Activated CD4-positive, alpha-beta T cell treated with anti-CD3 and anti-CD28 coated beads, Interleukin-2, amount 10 ng/mL, durations not matched to agents 7 days and 5 days (primary cell): ENCODE results near the gene EXOC4. TPM values are rescaled to one million over a fixed set of nuclear protein-coding genes. Genes with fewer than 3 reads are reported as not detected.

Source experiments
- CTCF ChIA-PET: fragments of 350-600 bp; sonication (Branson Sonifier 250); formaldehyde crosslinking; loops from one replicate; lab custom pipeline; 2021; ENCODE audit warnings: antibody characterized with exemption; lab: Charles Lee
- POLR2A ChIA-PET: fragments of 350-600 bp; sonication (Branson Sonifier 250); formaldehyde crosslinking; loops from one replicate; lab custom pipeline; 2021; ENCODE audit warnings: antibody characterized with exemption; lab: Charles Lee
- DNase-seq: peaks from one replicate; pipeline ENCODE4 v3.0.0-alpha.2; 2020
- H3K27ac Mint-ChIP-seq: one replicate; pipeline ENCODE4 v1.8.0; 2021; ENCODE audit warnings: mild to moderate bottlenecking, moderate library complexity, mixed read lengths
- H3K27me3 Mint-ChIP-seq: one replicate; pipeline ENCODE4 v1.8.0; 2021; ENCODE audit warnings: mixed read lengths
- H3K36me3 Mint-ChIP-seq: one replicate; pipeline ENCODE4 v1.8.0; 2021; ENCODE audit warnings: low read depth, mixed read lengths
- H3K4me1 Mint-ChIP-seq: one replicate; pipeline ENCODE4 v1.8.0; 2021; ENCODE audit warnings: mixed read lengths
- H3K4me3 Mint-ChIP-seq: one replicate; pipeline ENCODE4 v1.8.0; 2021; ENCODE audit warnings: mild to moderate bottlenecking, moderate library complexity, mixed read lengths
- H3K9me3 Mint-ChIP-seq: one replicate; pipeline ENCODE4 v1.8.0; 2021; ENCODE audit warnings: mixed read lengths
- total RNA-seq, 2 experiments: library from RNA; stranded (reverse); gene quantifications; one replicate each; pipeline ENCODE4 v1.2.3, GENCODE V29; 2021

EXOC4 gene
- total RNA-seq, 2 experiments from 2014 or later: 76.7 to 84.6 TPM

DNA sequence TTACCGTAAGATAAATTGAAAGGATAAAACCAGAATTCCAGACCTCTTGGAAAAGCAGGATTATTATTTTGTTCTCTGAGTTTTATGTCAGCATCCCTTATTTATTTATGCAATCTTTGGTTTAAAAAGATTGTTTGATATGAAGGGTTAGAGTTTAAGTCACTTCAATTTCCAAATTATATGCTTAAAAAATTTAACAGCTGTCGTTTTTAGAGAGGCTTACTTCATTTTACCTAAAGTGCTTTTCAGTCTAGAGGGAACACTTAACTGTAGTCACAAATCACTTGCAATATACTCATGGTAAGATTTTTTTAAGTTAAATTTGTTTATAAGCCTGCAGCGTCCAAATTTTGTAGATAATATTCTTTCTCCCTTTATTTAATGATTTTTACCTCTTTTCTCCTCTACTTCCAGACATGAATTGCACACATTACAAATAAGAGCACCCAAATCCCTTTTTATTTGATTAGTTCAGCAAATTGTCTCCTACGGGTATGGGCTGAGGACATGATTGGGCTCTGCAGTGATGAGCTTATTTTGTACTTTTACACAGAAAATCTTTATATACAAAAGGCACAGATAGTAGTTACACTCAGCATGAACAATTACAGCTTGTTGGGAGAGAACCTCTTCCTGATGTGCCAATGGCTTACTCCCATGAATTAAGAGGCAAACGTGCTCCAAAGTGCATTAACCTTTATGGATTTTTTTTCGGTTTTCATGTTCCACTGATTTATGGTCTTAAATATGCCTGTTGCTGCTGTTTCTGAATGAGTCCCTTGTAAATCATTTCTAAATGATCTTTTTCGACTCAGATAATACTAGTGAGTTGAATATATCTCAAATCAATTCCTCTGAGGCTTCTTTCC, 555.0 kb downstream of the EXOC4 start:
- no peaks in the 10 kb centered on the region for H3K9me3 Mint-ChIP-seq
- CTCF ChIA-PET: interaction anchor here (0.6 kb wide), 1 partner anchor 65 kb away, joined by 4 read pairs; no protein-coding TSS in a partner anchor
- H3K36me3 Mint-ChIP-seq: no peaks in the 10 kb centered on the region

GRCh38 chr7:133808493-133808866, 555.6 kb downstream of the EXOC4 start:
- ChIA-PET POLR2A (no interaction called here), CTCF (interaction anchor here (0.6 kb wide), 1 partner anchor 66 kb away, joined by 4 read pairs; no protein-coding TSS in a partner anchor)
- no peaks in the 10 kb centered on the region for H3K4me1 Mint-ChIP-seq
- no peaks in the 10 kb centered on the region for H3K36me3 Mint-ChIP-seq
- no peaks in the 10 kb centered on the region for H3K9me3 Mint-ChIP-seq
- no peak overlapping the region for H3K27ac Mint-ChIP-seq
- no peak for DNase-seq
- H3K4me3 Mint-ChIP-seq: no peak overlapping the region
- H3K27me3 Mint-ChIP-seq: no peaks in the 10 kb centered on the region

More for the DNA sequence above, 555.0 kb downstream of the EXOC4 start:
- H3K27ac Mint-ChIP-seq: no peak overlapping the region
- H3K4me3 Mint-ChIP-seq: no peak overlapping the region
- no peaks in the 10 kb centered on the region for H3K27me3 Mint-ChIP-seq
- no peak for DNase-seq
- POLR2A ChIA-PET: no interaction called here
- no peaks in the 10 kb centered on the region for H3K4me1 Mint-ChIP-seq

- H3K9me3 Mint-ChIP-seq: no peaks in the 10 kb centered on the region
- H3K36me3 Mint-ChIP-seq: no peaks in the 10 kb centered on the region
- ChIA-PET CTCF (no interaction called here), POLR2A (no interaction called here)
- H3K27ac Mint-ChIP-seq: no peak overlapping the region
- H3K27me3 Mint-ChIP-seq: no peaks in the 10 kb centered on the region
- H3K4me3 Mint-ChIP-seq: no peak overlapping the region
- no peaks in the 10 kb centered on the region for H3K4me1 Mint-ChIP-seq
- no peak for DNase-seq
Observed at GRCh38 chr7:133812877-133813276, 560.0 kb downstream of the EXOC4 start.

GRCh38 chr7:133815611-133816210, 562.8 kb downstream of the EXOC4 start:
- DNase-seq: no peak
- Mint-ChIP-seq H3K36me3 (peaks cover 8% of the 10 kb centered on the region), H3K9me3 (no peaks in the 10 kb centered on the region), H3K27me3 (no peaks in the 10 kb centered on the region), H3K4me3 (no peak overlapping the region), H3K27ac (no peak overlapping the region), H3K4me1 (no peaks in the 10 kb centered on the region)
- CTCF ChIA-PET: no interaction called here
- POLR2A ChIA-PET: no interaction called here

DNA sequence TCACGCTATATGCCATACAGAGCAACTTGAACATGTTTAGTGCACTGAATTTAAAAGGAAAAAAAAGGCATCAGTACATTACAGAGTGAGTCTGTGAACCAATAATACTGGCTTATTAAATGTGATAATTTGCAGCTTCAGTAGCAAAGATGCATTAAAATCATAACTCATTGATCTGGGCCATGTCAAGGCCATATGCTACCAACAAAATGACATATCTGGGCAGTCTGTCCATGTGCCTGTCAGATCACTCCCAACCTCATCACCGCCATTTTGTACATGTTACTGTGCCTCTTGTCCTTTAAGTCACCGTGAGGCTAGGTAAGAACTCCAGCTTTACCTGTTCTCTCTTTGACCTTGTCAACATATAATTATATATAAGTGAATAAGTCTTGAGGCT, 566.8 kb downstream of the EXOC4 start:
- Mint-ChIP-seq H3K4me3 (no peak overlapping the region), H3K36me3 (peaks cover 8% of the 10 kb centered on the region), H3K27me3 (no peaks in the 10 kb centered on the region), H3K9me3 (no peaks in the 10 kb centered on the region), H3K4me1 (peaks cover 4% of the 10 kb centered on the region), H3K27ac (no peak overlapping the region)
- ChIA-PET CTCF (interaction anchor here (0.6 kb wide), 1 partner anchor 1014 kb away, joined by 3 read pairs; no protein-coding TSS in a partner anchor), POLR2A (no interaction called here)
- no peak for DNase-seq

DNA sequence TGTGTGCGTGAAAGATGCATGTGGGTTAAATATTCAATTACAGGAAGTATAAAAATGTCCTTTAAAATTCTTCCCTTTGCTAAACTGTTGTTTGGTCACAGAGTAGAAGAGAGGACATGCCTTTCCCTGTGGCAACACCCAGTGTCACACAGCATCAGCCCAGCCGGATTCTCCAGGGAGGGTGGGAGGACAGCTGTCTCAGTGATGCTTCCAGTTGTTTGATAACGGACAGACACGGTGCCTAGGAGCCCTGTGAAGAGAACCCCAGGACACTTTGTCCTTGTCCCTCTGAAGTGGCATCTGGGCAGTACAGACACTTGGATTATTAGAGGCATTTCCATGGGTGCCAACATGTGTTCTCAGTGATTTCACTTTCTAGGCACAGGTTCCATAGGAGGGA, 567.7 kb downstream of the EXOC4 start:
- POLR2A ChIA-PET: no interaction called here
- H3K9me3 Mint-ChIP-seq: no peaks in the 10 kb centered on the region

DNA sequence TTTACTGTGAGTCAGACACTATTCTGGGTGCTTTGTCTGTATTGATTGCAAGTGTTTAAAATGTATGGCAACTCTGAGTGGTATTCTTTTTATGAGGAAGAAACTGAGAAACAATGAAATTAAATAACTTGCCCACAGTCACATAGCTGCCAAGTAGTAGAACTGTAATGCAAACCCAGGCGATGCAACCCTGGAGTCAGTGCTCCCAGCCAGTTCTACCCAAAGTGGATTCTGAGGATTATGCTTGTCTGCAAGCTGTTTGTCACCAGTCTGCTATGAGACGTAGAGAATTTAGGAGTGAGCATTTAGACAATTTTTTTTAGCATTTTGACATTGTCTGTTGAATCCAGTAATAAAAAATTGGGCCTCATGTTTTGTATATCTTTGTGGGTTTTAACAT, 568.3 kb downstream of the EXOC4 start:
- Mint-ChIP-seq H3K9me3 (no peaks in the 10 kb centered on the region), H3K27me3 (no peaks in the 10 kb centered on the region), H3K4me1 (peaks cover 4% of the 10 kb centered on the region), H3K27ac (no peak overlapping the region), H3K4me3 (no peak overlapping the region), H3K36me3 (peaks cover 8% of the 10 kb centered on the region)
- no peak for DNase-seq
- ChIA-PET CTCF (no interaction called here), POLR2A (no interaction called here)

More for the DNA sequence above, 567.7 kb downstream of the EXOC4 start:
- DNase-seq: no peak
- no peak overlapping the region for H3K27ac Mint-ChIP-seq
- no peaks in the 10 kb centered on the region for H3K27me3 Mint-ChIP-seq
- H3K36me3 Mint-ChIP-seq: peaks cover 8% of the 10 kb centered on the region
- H3K4me1 Mint-ChIP-seq: peaks cover 4% of the 10 kb centered on the region
- CTCF ChIA-PET: no interaction called here
- no peak overlapping the region for H3K4me3 Mint-ChIP-seq

GRCh38 chr7:133822001-133822641, 569.2 kb downstream of the EXOC4 start:
- H3K9me3 Mint-ChIP-seq: no peaks in the 10 kb centered on the region
- CTCF ChIA-PET: no interaction called here
- H3K27ac Mint-ChIP-seq: no peak overlapping the region
- no peaks in the 10 kb centered on the region for H3K27me3 Mint-ChIP-seq
- POLR2A ChIA-PET: no interaction called here
- no peak overlapping the region for H3K4me3 Mint-ChIP-seq
- peaks cover 8% of the 10 kb centered on the region for H3K36me3 Mint-ChIP-seq
- peaks cover 4% of the 10 kb centered on the region for H3K4me1 Mint-ChIP-seq
- no peak for DNase-seq

- no peak overlapping the region for H3K27ac Mint-ChIP-seq
- no peak overlapping the region for H3K4me3 Mint-ChIP-seq
Observed at GRCh38 chr7:133822868-133823552, 570.1 kb downstream of the EXOC4 start.

GRCh38 chr7:133824132-133824531, 571.3 kb downstream of the EXOC4 start:
- Mint-ChIP-seq H3K27ac (no peak overlapping the region), H3K4me1 (peaks cover 4% of the 10 kb centered on the region), H3K27me3 (no peaks in the 10 kb centered on the region), H3K9me3 (no peaks in the 10 kb centered on the region), H3K36me3 (peaks cover 2% of the 10 kb centered on the region), H3K4me3 (no peak overlapping the region)
- no peak for DNase-seq
- POLR2A ChIA-PET: no interaction called here
- CTCF ChIA-PET: no interaction called here

More at GRCh38 chr7:133822868-133823552, 570.1 kb downstream of the EXOC4 start:
- H3K4me1 Mint-ChIP-seq: peaks cover 4% of the 10 kb centered on the region
- ChIA-PET CTCF (no interaction called here), POLR2A (no interaction called here)
- DNase-seq: no peak
- H3K9me3 Mint-ChIP-seq: no peaks in the 10 kb centered on the region
- H3K36me3 Mint-ChIP-seq: peaks cover 8% of the 10 kb centered on the region
- H3K27me3 Mint-ChIP-seq: no peaks in the 10 kb centered on the region

DNA sequence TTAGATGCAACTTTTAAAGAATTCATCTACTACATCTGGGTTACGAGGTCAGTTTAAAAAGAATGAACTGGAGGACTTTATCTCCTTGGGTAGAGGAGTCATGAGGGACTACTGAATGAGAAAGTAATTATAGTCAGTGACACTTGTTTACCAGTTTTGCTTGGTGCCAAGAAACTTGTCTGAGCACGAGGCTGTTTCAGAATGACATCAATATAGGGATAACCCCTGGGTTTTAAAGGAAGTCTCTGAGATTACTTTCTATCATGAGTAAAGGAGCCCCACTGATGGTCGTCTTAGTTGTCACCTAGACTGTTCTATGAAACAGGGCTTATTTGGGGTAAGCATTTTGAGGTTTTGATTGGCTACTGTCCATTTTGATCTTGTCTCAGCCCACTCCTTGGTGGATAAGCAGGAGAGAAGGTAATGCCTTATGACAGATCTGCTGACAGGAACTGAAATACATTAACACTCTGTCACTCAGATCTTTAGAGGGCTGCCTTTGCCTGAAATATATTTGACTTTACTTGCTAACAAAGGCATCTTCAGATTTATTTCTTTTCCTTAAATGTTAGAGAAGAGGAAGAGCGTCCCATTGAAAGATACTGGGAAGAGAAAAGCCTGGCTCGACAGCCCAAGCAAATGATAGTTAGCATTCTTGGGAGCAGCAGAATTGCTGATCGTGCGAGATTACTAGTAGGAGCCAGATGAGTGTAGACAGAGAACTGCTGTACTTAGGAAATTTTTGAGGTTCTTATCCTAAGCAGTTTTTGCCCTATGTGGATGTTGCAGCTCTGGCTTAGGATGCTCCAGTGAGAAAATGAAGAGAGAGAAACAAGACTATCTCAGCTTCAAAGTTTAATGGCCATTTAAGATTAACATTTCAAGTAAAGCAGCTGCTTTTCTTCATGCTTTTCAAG, 575.1 kb downstream of the EXOC4 start:
- Mint-ChIP-seq H3K4me1 (peaks cover 4% of the 10 kb centered on the region), H3K27me3 (no peaks in the 10 kb centered on the region), H3K27ac (no peak overlapping the region), H3K9me3 (peaks cover 8% of the 10 kb centered on the region), H3K36me3 (peaks cover 7% of the 10 kb centered on the region), H3K4me3 (no peak overlapping the region)
- POLR2A ChIA-PET: no interaction called here
- no peak for DNase-seq
- CTCF ChIA-PET: no interaction called here

- no peak for DNase-seq
- Mint-ChIP-seq H3K36me3 (peaks cover 7% of the 10 kb centered on the region), H3K4me1 (peaks cover 4% of the 10 kb centered on the region), H3K27ac (no peak overlapping the region), H3K27me3 (no peaks in the 10 kb centered on the region), H3K9me3 (peaks cover 8% of the 10 kb centered on the region), H3K4me3 (no peak overlapping the region)
- ChIA-PET POLR2A (no interaction called here), CTCF (no interaction called here)
Observed at GRCh38 chr7:133828906-133829305, 576.0 kb downstream of the EXOC4 start.
